NCI-H82 treated with DMSO at 0.1 percent for 48 hours (cell line): Measurements from ENCODE around the gene YWHAE.
"Not testable (repeated sequence)": the region's sequence is repeated elsewhere in the genome, so short reads cannot be mapped to it uniquely, and the experiment has no call there.

Experiments used
- DNase-seq: peaks from one replicate; lab custom pipeline; 2025; ENCODE audit not compliant: unreplicated experiment; lab: John Stamatoyannopoulos, UW

Gene YWHAE

DNA sequence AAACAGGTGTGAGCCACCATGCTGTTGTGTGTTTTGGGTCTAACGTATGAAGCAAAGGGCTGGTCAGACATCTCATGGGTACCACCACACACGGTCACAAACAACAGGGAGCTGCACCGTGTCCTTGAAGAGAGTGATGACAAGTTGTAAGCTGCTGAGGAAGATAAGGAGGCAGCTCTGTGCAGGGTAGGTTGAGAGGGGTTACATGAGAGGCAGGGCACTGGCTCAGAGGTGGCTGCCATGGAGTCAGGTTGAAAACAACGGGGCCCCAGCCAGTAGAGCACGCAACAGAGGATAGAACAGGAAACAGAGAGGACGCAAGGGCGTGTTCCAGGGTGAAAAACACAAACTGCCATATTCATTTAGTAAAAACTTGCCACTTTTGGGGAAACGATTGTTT is 68.3 kb downstream of the YWHAE start:
- no peak for DNase-seq

DNA sequence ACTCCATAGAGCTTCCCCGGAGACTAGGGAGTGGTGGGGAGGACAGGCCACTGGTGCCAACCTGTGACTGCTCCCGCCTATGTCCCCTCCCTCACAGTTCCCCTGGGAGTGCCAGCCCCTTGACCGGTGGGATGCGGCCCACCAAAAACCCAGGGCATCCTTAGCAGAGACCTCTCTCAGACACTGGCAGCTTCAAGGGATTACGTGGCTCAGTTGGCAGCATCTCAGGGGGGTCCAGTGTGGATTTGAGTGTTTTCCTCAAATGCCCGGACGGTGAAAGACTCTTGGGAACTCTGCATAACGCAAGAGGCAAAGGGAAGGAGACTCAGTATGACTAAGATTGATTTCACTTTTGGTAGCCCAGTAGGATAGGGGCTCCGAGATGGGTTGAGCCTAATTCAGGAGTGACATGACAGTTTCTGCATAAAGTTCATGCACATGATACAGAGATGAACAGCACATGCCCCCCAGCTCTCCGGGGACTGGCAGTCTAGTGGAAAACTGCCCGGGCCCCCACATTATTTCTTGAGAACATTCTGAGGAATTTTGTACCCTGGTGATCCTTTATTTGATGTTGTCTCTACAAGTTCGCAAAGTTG is 70.2 kb downstream of the YWHAE start:
- DNase-seq, result no peak

DNA sequence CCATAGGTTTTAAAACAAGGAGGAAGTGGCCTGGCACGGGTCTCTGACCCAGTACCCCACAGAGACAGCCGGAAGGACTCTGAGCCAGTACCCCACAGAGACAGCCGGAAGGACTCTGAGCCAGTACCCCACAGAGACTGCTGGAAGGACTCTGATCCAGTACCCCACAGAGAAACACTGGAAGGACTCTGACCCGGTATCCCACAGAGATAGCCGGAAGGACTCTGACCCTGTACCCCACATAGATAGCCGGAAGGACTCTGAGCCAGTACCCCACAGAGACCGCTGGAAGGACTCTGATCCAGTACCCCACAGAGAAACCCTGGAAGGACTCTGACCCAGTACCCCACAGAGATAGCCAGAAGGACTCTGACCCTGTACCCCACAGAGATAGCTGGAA is 71.6 kb downstream of the YWHAE start:
- DNase-seq, result no peak

DNA sequence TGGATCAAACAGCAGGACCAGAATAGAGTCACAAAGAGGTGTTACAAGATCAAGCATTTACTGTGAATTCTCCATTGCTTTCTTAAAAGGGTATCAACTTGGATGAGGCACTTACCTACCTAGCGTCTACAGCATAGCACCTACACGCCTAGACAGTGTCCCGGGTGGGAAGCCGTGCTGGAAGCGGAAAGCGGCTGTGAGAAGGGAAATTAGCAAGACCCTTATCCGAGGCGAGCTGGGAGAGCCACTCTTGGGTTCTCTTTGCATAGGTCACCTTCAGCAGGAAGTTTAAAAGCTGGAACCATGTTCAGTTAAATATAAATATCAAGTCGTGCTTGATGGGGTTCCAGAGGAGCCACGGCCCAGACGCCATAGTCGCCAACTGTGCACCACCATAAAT is 74.3 kb downstream of the YWHAE start:
- DNase-seq, result no peak

DNA sequence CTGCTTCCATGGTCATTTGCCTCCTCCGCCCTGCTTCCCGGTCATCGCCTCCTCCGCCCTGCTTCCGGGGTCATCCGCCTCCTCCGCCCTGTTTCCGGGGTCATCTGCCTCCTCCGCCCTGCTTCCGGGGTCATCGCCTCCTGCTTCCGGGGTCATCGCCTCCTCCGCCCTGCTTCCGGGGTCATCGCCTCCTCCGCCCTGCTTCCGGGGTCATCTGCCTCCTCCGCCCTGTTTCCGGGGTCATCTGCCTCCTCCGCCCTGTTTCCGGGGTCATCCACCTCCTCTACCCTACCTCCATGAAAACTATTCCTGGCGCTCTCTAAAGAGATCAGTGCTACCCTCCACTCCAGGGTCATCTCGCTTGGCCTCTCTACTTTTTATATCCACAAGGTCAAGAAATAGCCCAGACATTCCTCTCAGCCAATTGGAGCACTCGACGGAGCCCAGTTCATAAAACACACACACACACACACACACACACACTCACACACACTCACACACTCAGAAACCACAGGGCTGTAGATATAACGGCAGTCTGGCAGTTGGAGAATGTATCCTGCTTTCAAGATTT is 75.7 kb downstream of the YWHAE start:
- DNase-seq, result no peak

DNA sequence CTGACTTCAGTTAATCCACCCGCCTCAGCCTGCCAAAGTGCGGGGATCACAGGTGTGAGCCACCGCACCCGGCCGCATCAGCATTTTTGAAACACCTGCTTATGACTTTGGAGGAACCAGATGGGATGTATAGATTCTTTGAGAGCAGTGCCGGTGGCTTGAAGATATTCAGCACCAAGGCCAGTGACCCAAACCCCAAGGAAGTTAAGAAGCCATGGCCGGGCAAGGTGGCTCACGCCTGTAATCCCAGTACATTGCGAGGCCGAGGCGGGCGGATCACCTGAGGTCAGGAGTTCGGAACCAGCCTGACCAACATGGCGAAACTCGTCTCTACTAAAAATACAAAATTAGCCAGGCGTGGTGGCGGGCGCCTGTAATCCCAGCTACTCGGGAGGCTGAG is 76.7 kb downstream of the YWHAE start:
- no peak for DNase-seq

DNA sequence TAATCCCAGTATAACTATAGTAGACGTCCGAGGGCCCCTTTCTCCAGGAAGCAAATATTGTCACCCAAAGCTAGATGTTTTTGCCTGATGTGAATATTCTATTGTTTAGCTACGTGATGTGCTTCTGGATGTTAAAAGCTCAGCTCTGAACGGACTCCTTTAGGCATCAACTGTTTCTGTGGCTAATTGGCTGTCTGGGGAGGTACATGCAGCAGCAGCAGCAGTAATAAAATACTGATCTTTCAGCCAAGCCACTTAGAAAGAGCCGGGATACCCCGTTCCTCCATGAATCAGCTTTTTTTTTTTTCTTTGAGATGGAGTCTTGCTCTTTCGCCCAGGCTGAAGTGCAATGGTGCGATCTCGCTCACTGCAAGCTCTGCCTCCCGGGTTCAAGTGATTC is 77.5 kb downstream of the YWHAE start:
- no peak for DNase-seq

DNA sequence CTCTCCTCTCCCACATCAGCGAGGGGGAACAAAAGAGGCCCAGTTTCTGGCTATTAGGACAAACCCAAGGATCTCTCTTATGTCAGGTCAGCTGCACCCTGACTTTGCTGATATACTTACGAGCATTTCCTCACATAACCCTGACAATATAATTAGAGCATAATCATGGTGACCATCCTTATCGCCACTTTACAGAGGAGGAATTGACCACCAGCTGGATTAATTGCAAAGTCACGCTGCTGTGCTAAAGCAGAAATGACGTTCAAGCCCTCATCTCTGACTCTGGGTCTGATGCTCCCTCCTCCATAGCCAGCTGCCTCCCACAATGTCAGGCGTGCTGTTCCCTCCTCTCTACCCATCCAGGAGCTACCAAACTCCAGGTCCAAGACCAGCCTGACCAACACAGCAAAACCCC is 78.0 kb downstream of the YWHAE start:
- no peak for DNase-seq

DNA sequence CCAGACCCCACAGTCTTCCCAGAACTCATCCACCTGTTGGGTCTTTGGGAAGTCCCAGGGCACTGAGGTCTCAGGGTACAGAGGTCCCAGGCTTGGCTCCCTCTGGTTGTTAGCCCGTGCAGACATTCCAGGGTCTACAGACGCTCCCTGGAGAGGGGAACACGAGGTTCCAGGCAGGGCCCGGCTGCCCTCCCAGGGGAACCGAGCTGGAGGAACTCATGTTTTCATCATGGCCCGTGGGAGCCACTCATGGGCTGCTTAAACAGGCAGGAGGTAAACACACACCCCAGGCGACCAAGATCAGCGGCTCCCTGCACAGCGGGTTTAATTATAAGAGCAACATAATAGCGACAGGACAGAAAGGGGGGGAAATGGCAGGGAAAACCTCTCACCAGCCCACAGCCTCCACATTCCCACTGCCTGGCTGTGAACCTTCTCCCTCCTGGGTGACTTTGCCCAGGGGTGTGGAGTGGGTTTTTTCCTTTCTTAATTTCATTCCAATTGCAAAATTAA is 84.1 kb downstream of the YWHAE start:
- no peak for DNase-seq

DNA sequence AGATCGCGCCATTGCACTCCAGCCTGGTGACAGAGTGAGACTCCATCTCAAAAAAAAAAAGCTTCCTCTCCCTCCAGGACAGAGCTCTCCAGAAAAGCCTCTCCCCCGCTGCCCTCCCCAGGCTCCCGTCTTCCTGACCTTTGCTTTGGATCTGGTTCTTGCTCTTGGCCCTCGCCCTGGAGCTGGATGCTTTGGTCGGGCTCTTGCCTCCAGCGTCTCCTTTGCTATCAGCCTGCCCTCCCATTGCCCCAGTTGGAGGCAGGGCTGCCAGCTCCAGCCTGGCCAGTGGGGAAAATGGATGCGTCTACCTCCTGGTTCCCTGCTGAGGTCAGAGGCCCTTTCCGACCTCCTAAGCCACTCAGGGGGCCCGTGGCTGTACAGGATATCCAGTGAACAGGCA is 84.6 kb downstream of the YWHAE start:
- DNase-seq, result no peak

DNA sequence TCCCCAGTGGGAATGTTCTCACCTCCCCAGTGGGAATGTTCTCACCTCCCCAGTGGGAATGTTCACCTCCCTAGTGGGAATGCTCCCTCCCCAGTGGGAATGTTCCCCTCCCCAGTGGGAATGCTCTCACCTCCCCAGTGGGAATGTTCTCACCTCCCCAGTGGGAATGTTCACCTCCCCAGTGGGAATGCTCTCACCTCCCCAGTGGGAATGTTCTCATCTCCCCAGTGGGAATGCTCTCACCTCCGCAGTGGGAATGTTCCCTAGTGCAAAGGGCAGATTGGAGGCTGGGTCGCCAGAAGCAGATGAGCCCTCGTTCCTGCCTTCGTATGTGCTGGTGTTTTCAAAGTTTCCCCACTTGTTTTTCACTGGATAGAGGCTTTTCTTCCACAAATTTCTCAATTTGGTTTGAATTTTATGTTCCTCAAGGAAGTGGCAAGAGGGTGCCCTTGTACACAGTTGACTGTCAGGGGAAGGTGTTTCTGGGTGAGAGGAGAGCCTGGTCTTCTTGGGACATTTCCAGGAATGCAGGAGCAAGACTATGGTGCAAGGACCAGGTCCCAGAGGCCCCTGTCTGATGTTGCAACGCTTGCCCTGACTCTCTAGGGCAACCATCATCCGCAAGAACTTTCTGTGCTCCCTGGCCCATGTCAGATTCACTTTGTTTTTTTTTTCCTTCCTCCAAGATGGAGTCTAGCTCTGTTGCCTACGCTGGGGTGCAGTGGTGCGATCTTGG is 86.6 kb downstream of the YWHAE start:
- no peak for DNase-seq

DNA sequence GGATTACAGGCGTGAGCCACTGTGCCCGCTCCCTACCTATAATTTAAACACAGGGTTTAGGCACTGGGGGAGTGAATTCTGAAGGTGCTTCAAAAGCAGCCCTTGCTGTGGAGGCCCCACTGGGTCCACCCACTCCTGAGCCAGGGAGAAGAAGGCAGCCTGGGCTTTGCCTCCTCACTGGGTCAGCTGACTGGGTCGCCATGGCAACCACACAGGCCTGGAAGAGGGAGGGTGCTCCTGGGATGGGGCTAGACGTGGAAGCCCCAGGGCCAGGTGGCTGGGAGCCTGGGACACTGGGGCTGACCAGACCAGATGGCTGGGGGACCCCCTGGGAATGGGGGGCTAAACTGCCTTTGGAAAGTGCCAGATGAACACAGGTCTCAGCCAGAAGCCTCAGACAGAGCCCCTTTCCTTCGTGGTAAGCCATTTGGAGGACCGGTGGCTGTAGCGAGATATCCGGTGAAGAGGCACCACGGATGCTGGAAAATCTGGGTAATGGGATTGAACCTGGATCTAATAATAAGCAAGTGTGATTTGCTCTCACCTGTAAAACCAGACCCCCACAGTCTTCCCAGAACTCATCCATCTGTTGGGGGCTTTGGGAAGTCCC is 87.7 kb downstream of the YWHAE start:
- no peak for DNase-seq

DNA sequence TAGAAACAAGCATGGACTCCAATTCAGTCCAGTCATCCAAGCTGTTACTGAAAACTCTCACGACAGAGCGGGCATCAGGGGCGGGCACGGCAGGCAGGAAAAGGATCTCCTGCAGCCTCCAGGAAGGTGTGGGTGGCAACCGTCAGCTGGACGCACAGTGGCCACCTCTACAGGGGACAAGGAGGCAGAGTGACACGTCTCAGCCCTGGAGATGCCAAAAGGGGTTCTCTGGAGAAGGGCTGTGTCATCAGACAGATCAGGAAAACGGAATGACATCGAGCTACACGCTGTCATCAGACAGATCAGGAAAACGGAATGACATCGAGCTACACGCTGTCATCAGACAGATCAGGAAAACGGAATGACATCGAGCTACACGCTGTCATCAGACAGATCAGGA is 92.2 kb downstream of the YWHAE start:
- DNase-seq, result not testable (repeated sequence)

DNA sequence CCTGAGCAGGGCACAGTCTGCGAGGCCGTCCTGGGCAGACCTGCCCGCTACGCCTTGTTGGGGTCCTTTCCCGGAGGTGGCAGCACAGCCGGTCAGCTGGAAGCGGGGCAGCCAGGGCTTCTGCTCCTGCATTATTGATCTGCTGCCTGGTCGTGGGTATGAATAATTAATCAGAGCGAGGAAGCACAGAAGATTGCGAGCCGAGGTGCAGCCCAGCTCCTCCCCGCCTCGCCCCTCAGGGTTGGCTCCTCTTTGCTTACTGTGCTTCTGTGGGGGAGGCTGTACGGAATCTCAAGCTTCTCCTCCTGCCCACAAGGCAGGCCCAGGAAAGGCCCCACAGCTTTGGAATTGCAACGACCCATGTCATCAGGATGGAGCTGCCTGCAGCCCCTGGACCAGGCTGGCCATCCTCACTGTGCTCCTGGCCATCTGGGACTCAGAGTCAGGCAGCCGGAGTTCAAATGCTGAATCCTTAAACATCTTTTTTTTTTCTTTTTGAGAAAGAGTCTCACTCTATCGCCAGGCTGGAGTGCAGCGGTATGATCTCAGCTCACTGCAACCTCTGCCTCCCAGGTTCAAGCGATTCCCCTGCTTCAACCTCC is 95.0 kb downstream of the YWHAE start:
- DNase-seq, result no peak

DNA sequence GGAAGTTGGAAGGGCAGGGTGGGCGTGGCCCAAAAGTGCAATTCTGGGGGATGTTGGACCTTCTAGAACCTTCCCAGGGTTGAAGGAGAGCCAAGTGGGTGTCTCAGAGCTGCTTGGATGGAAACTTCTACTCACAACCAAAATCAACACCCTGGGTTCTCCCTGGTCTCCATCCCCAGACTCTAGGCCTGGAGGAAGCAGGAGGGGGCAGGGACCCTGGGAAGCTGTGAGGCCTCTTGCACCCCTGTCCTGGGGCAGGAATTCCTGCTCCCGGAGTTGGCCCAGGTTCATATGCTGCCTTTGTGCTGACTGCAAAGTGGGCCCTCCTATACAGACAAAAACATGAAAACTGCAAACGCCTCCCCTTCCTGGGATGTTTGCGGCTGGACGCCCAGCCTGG is 95.5 kb downstream of the YWHAE start:
- DNase-seq, result no peak

DNA sequence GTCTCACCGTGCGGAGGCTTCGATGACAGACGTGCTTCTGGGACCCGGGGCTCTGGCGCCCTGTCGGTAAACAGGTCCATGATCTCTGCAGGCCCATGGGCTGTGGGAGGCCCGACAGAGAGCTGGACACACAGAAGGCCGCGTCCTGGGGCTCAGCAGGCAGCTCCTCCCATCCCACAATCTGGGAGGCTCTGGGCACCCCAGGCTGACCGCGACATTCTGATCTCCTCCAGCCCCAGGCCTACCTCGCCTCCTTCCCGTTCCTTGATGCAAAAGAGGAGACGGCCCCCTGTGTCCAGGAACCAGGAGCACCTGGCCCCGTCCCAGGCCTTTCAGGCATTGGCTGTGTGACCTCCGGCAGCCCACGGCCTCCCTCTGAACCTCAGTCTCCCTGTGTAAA is 97.3 kb downstream of the YWHAE start:
- no peak for DNase-seq

DNA sequence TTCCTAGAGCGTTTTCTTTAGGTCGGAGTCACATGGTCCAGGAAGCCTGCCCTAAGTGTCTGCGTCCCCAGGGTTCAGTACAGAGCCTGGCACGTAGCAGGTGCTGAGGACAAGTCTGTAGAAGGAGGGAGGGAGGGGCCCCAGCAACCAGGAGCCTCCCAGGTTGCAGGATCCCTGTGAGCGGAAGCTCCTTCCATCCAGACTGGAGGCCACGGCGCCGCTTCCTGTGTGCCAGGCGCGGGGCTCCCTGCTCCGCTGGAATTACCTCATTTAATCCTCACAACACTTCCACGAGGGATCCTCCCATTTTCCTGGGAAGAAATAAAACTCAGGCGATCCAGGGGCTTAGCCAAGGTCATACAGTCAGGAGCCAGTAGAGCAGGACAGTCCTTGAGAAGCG is 98.5 kb downstream of the YWHAE start:
- DNase-seq, result no peak

DNA sequence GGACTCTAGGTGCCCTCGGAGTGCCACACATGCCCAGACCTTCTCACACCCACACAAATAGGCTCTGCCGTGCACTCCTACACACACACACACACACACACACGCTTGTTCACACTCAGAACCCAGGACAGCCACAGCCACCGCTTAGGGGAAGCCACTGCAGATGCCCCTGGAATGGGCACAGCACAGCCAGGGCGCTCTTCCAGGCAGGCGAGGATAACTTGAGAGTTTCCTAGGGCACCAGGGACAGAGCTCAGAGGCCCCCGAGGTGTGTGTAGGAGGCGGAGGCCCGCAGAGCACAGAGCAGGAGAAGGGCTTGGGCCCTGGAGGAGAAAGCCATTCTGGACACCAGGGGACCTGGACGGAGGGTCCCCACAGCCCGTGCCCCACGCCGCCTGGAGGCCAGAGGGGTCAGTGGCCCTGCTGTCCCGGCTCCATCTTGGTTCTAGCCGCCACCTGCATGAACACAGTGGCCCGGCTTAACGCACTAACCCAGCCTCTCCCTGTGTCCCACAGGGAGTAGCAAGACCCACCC is 99.6 kb downstream of the YWHAE start:
- DNase-seq, result no peak

DNA sequence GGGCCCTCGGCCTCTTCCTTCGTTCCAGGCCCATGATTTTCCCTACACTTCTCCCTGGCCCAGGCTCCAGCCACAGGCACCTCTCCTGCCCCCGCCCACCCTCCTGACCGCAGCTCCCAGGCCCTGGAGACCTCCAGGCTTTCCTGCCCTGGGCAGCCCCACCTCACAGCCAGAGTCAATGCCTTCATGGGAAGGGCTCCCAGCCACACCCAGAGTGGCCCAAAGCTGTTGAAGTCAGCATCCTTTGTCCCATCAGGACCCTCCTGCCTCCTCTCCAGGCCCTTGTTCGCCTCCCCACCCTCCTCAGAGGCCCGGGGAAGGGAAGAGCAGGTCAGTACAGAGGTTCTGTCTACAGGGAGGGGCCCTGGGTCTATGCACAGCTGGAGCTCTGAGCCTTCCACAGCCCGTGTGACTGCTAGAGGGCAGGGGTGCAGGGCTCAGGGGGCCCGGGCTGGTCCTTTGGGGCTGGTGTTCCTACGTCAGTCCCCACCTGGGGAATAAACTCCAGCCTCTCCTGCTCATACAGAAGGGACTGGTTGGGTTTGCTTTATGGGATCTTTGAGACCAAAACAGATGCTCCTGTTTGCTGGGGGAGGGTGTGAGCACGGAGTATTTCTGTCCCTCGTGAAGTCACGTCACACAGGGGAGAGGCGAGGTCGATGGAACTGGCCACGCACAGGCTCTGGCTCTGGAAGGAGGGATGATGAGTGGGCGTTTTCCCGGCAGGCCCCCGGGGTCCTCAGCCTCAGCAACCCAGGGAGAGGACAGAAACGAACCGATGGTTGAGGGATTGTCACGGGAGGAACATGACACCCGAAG is 100.3 kb downstream of the YWHAE start:
- DNase-seq, result no peak

DNA sequence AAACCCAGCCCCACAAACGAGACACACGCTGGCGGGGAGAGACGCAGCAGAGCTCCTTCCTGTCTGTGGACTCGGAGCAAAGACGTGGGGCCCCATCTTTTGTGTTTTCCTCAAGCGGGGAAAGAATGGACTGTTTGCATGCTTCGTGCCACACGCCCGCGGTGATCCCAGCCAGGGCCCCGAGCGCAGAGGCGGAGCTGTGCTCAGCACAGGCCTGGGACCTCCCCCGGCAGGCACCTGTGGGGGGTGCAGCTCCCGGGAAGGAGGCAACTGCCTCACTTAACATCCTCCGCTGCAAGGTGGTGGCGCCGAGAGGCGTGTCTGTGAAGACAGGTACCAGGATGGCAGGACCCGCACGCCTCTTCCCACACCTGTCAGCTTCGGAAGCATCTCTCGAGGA is 101.4 kb downstream of the YWHAE start:
- DNase-seq, result no peak
